Ovary (tissue), 3 donors: ENCODE data around the gene RAPGEF4.

Source experiments
- EP300 ChIP-seq: sonication (generic); formaldehyde crosslinking; IDR thresholded peaks from one replicate; pipeline ENCODE4 v1.6.1; 2017; ENCODE audit warnings: antibody characterized with exemption
- POLR2A ChIP-seq: fragments of 450-650 bp; IDR thresholded peaks from one replicate; pipeline ENCODE4 v1.6.1; 2017; ENCODE audit warnings: antibody characterized with exemption, mild to moderate bottlenecking, moderate library complexity
- TF ChIP-seq, protein P1 (sequence below), 3 donors: fragments of 450-650 bp in 2 of 3; fragments of 200-600 bp in 1 of 3; IDR thresholded peaks; one replicate each; pipeline versions ENCODE4 v1.5.1 to v1.8.0; 2016 to 2022; ENCODE audit warnings: antibody characterized with exemption in 3 of 3, mild to moderate bottlenecking in 1 of 3
- donor health status: DM: no; HTN: no; CAD: no.

DNA sequence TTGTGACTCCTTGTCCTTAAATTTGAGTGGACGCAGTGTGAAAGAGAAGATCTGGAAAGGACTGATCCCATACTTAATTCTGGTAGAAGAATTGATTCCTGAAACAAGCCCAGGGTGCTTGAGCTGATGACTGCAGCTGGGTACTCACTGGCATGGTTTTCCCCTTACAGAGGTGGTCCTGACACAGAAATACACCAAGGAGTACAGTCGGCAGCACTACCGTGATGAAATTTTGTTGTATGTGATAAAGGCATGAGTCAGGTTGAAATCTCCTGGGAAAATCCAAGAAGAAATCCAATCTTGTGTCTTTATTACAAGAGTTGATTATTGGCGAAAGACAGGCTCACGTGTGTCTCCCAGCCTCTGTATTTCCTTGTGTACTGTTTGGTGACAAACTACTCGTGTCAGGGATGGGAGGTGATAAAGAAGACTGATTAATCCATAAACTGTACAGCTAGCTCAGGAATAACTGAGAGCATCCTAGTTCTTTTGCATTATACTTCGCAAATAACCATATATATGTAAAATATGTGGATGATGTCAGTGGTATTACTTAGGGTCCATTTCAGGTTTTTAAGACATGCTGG is 76.6 kb downstream of the RAPGEF4 start:
- TF ChIP-seq POLR2A (no peak), EP300 (no peak)
- TF ChIP-seq, protein P1, sequence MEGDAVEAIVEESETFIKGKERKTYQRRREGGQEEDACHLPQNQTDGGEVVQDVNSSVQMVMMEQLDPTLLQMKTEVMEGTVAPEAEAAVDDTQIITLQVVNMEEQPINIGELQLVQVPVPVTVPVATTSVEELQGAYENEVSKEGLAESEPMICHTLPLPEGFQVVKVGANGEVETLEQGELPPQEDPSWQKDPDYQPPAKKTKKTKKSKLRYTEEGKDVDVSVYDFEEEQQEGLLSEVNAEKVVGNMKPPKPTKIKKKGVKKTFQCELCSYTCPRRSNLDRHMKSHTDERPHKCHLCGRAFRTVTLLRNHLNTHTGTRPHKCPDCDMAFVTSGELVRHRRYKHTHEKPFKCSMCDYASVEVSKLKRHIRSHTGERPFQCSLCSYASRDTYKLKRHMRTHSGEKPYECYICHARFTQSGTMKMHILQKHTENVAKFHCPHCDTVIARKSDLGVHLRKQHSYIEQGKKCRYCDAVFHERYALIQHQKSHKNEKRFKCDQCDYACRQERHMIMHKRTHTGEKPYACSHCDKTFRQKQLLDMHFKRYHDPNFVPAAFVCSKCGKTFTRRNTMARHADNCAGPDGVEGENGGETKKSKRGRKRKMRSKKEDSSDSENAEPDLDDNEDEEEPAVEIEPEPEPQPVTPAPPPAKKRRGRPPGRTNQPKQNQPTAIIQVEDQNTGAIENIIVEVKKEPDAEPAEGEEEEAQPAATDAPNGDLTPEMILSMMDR (IDR thresholded peaks at IDR 0.05) = no peak
